Vagina (tissue), 2 donors: ENCODE data around the gene LY6G6C. TPM values are rescaled to one million over a fixed set of nuclear protein-coding genes. Genes with fewer than 3 reads are reported as not detected.

Experiments used
- DNase-seq, 2 donors: peaks; one replicate each; pipeline ENCODE4 v3.0.0-alpha.2; 2017; ENCODE audit errors: extremely low spot score in 2 of 2
- H3K27ac ChIP-seq: fragments of 200-600 bp; sonication (generic); one replicate; pipeline ENCODE4 v1.5.1; 2019
- H3K27me3 ChIP-seq: fragments of 200-600 bp; sonication (generic); one replicate; pipeline ENCODE4 v1.5.1; 2019
- H3K36me3 ChIP-seq, 2 donors: fragments of 200-600 bp; sonication (generic); one replicate each; pipeline ENCODE4 v1.5.1; 2017 to 2019
- H3K4me1 ChIP-seq: fragments of 200-600 bp; sonication (generic); one replicate; pipeline ENCODE4 v1.5.1; 2019
- H3K4me3 ChIP-seq, 2 donors: fragments of 200-600 bp; sonication (generic); 1 replicate in 1 of 2; 2 replicates in 1 of 2; pipeline ENCODE4 v1.5.1; 2016 to 2019
- H3K9me3 ChIP-seq: fragments of 200-600 bp; sonication (generic); one replicate; pipeline ENCODE4 v1.5.1; 2019
- CTCF ChIP-seq, 3 experiments: fragments of 450-650 bp in 2 of 3; fragments of 200-600 bp in 1 of 3; sonication (generic) in 1 of 3; IDR thresholded peaks; one replicate each; pipeline ENCODE4 v1.5.1; 2017 to 2019; ENCODE audit warnings: antibody characterized with exemption in 3 of 3, mild to moderate bottlenecking in 2 of 3, moderate library complexity in 2 of 3
- POLR2A ChIP-seq, 2 donors: fragments of 450-650 bp; IDR thresholded peaks; one replicate each; pipeline ENCODE4 v1.6.1; 2017; ENCODE audit warnings: antibody characterized with exemption in 2 of 2, mild to moderate bottlenecking in 2 of 2, moderate library complexity in 2 of 2
- POLR2AphosphoS5 ChIP-seq, 2 donors: sonication (generic); formaldehyde crosslinking; IDR thresholded peaks; one replicate each; pipeline ENCODE4 v1.9.0; 2017; ENCODE audit warnings: antibody characterized with exemption in 2 of 2, mild to moderate bottlenecking in 2 of 2, low read depth in 1 of 2; ENCODE audit not compliant: insufficient read depth in 1 of 2
- intact Hi-C: fragments of 100-400 bp; cut with DNase I; formaldehyde crosslinking; loops from one replicate; pipeline ENCODE4 v1.15.1; 2023
- total RNA-seq: library from RNA; depleted of rRNA; stranded (reverse); fragments of >200 nt; gene quantifications from one replicate; pipeline ENCODE4 v1.2.3, GENCODE V29; 2016

The LY6G6C gene
- total RNA-seq, 1 donor from 2014 or later, result not detected

- DNase-seq, result no peak
- H3K4me1 ChIP-seq, result peaks cover 25% of the 10 kb centered on the region
- H3K27ac ChIP-seq, result peak overlapping the region; percentile 92
- no peaks in the 10 kb centered on the region for H3K27me3 ChIP-seq
- peak overlapping the region; percentile 55 to 59 for H3K4me3 ChIP-seq
- H3K9me3 ChIP-seq, result no peaks in the 10 kb centered on the region
- intact Hi-C loops, result loop anchor here (5.0 to 10.0 kb wide), 2 partner anchors 54 to 151 kb away; partner anchors contain the start of gene CLIC1
- H3K36me3 ChIP-seq, result no peaks in the 10 kb centered on the region
- peak; percentile 4 to 59 for TF ChIP-seq POLR2AphosphoS5 (IDR thresholded peaks at IDR 0.05; ENCODE audit: insufficient read depth in 1 of 2, low read depth in 1 of 2)
- peak in 1 of 3 experiments; percentile 12 for TF ChIP-seq CTCF (IDR thresholded peaks at IDR 0.05)
- TF ChIP-seq POLR2A (IDR thresholded peaks at IDR 0.05), result no peak
Measured at GRCh38 chr6:31681135-31681671, 40.3 kb downstream of the LY6G6C start.

- Histone ChIP-seq H3K9me3 (no peaks in the 10 kb centered on the region), H3K27ac (peak within 1 kb of the TSS; percentile 92), H3K27me3 (no peaks in the 10 kb centered on the region), H3K4me3 (peak within 1 kb of the TSS; percentile 55 to 59), H3K36me3 (no peaks in the 10 kb centered on the region), H3K4me1 (peaks cover 25% of the 10 kb centered on the region)
- intact Hi-C loops, result loop anchor here (5.0 to 10.0 kb wide), 2 partner anchors 54 to 152 kb away; partner anchors contain the start of gene CLIC1
- peak in 1 of 2 donors; percentile 96 for DNase-seq
- TF ChIP-seq POLR2A (IDR thresholded peaks at IDR 0.05), result no peak
- peak; percentile 60 to 61 for TF ChIP-seq POLR2AphosphoS5 (IDR thresholded peaks at IDR 0.05; ENCODE audit: insufficient read depth in 1 of 2, low read depth in 1 of 2)
- peak; percentile 50 to 69 (median 69) for TF ChIP-seq CTCF (IDR thresholded peaks at IDR 0.05)
Measured at GRCh38 chr6:31680226-31681134, 41.1 kb downstream of the LY6G6C start, which contains the start of gene LY6G5C. TSS of gene LY6G5C (minus strand) at chr6:31681067. CDS start at chr6:31680373, 694 bp downstream.

DNA sequence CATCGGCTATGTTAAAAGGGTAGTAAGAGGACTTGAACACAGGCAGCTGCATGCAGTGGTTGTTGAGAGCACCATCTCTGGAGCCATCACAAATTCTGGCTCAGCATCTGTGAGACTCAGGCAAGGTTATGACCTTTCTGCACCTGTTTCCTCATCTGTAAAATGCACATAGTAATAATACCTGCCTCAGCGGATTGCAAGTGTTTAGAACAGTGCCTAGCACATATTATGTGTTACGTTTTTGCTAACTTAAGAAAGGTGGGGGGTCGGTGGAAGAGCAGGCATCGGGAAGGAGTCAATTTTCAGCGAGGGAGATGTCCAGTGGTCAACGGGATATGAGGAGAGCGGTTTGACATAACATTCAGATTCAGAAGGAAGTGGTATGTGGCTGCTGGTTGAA, 43.6 kb downstream of the LY6G6C start:
- peaks cover 19% of the 10 kb centered on the region for H3K4me1 ChIP-seq
- intact Hi-C loops, result loop anchor here (10.0 kb wide), 1 partner anchor 277 kb away; the partner anchor contains the start of genes NELFE and SKIC2
- H3K36me3 ChIP-seq, result peaks cover 0 to 5% of the 10 kb centered on the region in 2 donors
- no peaks in the 10 kb centered on the region for H3K27me3 ChIP-seq
- H3K27ac ChIP-seq, result no peak overlapping the region
- no peak for DNase-seq
- TF ChIP-seq POLR2AphosphoS5 (IDR thresholded peaks at IDR 0.05; ENCODE audit: insufficient read depth in 1 of 2, low read depth in 1 of 2) (no peak), CTCF (IDR thresholded peaks at IDR 0.05) (no peak), POLR2A (IDR thresholded peaks at IDR 0.05) (no peak)
- no peak overlapping the region for H3K4me3 ChIP-seq
- no peaks in the 10 kb centered on the region for H3K9me3 ChIP-seq

- intact Hi-C loops, result loop anchor here (10.0 kb wide), 1 partner anchor 278 kb away; the partner anchor contains the start of genes NELFE and SKIC2
- Histone ChIP-seq H3K4me1 (peaks cover 15% of the 10 kb centered on the region), H3K27me3 (no peaks in the 10 kb centered on the region), H3K36me3 (peaks cover 3 to 16% of the 10 kb centered on the region in 2 donors), H3K27ac (no peak overlapping the region), H3K4me3 (no peak overlapping the region), H3K9me3 (no peaks in the 10 kb centered on the region)
- no peak for TF ChIP-seq CTCF (IDR thresholded peaks at IDR 0.05)
- no peak for TF ChIP-seq POLR2AphosphoS5 (IDR thresholded peaks at IDR 0.05; ENCODE audit: insufficient read depth in 1 of 2, low read depth in 1 of 2)
- no peak for TF ChIP-seq POLR2A (IDR thresholded peaks at IDR 0.05)
- no peak for DNase-seq
Measured at GRCh38 chr6:31676904-31677303, 44.6 kb downstream of the LY6G6C start.
